Stimulated activated naive CD4-positive, alpha-beta T cell (primary cell): ENCODE results near the gene SOX5.
"Not testable (repeated sequence)": the region's sequence is repeated elsewhere in the genome, so short reads cannot be mapped to it uniquely, and the experiment has no call there.

Source experiments
- DNase-seq, 6 experiments: peaks; one replicate each; lab custom pipeline; 2025; lab: John Stamatoyannopoulos, UW

The SOX5 gene

DNA sequence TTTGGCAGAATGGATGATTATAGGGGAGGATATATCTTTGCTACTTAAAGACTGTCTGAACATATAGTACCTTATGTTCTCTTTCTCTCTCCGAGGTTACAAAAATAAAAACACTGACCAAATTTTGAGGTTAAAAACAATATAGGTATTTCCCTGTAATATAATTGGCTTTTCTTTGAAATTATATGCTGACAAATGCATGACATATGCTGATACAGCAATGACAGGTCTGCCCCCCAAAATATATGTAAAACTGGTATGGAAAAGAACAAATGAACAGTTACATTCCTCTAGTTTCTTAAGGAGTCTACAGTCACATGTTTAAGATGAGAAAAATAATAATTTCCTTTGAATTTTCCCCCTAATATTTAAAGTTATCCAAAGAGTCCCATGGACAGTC is 405.7 kb downstream of the SOX5 start:
- DNase-seq, result no peak

DNA sequence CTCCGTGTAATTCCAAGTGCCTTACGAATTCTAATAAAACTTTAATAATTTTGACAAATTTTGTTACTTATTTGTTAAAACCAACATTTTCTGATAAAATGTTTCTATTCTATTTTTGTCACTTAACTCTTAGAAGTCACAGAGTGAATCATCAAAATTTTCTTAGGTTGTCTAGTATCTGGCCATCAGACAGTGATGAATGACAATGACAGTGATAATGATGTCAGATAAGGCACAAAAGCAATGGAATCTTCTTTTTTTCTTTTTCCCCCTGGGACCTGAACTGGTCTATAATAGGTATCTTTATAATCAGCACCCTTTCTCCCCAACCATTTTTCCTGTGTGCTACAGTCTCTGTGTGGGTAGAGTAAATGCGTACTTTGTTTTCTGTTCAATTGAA is 407.3 kb downstream of the SOX5 start:
- DNase-seq, result no peak

DNA sequence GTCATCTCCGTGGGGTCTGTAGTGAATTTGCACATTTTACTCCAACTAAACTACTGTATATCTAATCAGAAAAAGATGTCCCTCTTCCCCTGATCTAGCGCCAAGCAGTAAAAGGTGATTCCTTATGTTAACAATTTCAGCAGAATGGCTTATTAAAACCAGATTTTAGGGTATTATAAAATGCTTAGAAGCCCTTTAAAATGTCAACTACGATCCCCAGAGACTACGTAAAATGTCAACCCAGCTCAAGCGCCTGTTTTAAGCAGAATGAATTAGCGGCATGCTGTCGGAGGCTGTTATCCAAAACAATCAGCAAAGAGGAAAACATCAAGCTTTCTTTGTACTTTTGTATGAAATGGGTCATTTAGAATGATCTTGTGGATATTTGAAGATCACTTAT is 408.9 kb downstream of the SOX5 start:
- no peak for DNase-seq

DNA sequence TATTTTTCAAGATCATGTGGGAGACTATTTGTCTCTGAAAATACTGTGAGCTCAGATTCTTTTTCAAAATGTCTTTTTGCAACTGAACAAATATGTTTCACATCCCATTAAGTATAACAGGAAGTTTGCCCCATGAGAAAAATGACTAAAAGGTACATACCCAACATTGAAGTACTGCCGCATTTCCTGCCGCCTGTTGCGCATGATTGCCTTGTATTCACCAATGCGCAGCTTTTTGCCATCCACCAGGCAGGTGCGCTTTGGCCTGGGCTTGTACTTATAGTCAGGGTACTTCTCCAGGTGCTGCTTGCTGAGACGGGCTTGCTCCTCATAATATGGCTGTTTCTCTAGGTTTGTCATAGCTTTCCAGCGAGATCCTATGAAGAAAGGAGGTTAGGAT is 413.2 kb downstream of the SOX5 start:
- DNase-seq, result no peak

- DNase-seq, result no peak
These were observed 414.0 kb downstream of the SOX5 start for GRCh38 chr12:23535441-23535840.

DNA sequence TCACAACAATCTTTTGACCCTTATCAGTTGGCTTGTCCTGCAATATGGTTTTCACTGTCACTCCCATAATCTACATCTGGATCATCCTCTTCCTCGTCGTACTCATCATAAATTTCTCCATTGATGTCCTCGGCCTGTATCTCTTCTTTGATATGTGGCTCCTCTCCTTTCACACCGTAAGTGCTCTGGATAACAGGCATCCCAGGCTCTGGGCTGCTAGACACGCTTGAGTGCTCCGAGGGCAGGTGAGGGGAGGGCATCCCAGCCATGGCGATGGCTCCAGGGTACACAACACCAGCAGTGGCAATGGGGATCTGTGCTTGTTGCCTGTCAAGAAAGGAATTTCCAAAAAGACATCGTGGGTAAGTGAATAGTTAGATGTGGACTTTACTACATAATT is 415.3 kb downstream of the SOX5 start:
- no peak for DNase-seq

GRCh38 chr12:23533699-23534098 is 415.8 kb downstream of the SOX5 start:
- no peak for DNase-seq

- DNase-seq, result no peak
These were observed 416.2 kb downstream of the SOX5 start for GRCh38 chr12:23533265-23533664.

DNA sequence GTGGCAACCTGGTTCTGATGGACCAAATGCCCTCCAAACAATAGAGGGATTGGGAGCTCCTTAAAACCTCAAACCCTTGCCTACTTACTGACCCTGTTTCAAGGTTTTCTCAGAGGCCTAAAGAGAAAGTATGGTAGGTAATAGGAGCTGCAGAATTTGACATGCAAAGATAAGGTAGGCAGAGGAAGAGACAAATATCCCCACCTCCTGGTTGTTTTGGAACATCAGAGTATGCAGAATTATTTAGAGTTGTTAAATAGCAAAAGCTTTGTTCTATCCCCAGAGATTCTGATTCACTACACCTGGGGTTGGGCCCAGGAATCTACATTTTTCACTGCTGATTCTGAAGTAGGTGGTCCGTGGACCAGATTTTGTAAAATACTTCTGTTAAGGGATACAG is 421.2 kb downstream of the SOX5 start:
- no peak for DNase-seq

GRCh38 chr12:23525450-23526072 is 423.9 kb downstream of the SOX5 start:
- DNase-seq, result no peak

DNA sequence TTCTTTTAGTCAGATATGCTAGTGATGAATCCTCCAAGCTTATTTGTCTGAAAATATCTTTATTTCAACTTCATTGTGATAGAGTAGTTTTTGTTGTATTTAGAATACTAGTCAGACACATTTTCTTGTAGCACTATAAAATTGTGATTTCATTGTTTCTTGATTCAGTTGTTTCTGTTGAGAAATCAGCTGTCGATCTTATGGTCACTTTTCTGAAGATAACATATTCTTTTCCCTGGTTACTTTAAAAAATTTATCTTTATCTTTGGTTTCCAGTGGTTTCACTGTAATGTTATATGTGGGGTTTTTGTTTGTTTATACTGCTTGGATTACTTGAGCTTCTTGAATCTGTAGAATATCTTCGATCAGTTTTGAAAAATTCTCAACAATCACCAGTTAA is 426.1 kb downstream of the SOX5 start:
- no peak for DNase-seq

DNA sequence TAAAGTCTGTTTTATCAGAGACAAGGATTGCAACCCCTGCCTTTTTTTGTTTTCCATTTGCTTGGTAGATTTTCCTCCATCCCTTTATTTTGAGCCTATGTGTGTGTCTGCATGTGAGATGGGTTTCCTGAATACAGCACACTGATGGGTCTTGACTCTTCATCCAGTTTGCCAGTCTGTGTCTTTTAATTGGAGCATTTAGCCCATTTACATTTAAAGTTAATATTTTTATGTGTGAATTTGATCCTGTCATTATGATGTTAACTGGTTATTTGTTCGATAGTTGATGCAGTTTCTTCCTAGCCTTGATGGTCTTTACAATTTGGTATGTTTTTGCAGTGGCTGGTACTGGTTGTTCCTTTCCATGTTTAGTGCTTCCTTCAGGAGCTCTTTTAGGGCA is 430.0 kb downstream of the SOX5 start:
- not testable (repeated sequence) for DNase-seq

DNA sequence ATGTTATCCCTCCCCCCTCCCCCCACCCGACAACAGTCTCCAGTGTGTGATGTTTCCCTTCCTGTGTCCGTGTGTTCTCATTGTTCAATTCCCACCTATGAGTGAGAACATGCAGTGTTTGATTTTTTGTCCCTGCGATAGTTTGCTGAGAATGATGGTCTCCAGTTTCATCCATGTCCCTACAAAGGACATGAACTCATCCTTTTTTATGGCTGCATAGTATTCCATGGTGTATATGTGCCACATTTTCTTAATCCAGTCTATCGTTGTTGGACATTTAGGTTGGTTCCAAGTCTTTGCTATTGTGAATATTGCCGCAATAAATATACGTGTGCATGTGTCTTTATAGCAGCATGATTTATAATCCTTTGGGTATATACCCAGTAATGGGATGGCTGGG is 433.7 kb downstream of the SOX5 start:
- not testable (repeated sequence) for DNase-seq

DNA sequence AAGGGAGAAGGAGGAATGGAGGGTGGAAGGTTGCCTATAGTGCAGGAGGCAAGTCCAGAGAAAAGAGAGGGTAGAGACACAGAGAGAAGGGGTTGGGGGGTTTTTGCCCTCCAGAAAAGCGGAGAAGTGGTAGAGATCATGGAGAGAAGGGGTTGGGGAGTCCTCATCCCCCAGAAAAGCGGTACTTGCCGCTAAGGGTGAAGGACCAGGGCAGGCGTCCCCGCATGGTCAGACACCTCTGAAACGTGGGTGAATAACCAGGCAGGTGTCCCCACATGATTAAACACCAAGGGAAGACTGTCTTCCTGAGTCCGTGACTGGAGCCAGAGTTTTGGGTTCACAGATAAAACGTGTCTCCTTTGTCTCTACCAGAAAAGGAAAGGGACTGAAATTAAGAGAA is 439.0 kb downstream of the SOX5 start:
- no peak for DNase-seq

DNA sequence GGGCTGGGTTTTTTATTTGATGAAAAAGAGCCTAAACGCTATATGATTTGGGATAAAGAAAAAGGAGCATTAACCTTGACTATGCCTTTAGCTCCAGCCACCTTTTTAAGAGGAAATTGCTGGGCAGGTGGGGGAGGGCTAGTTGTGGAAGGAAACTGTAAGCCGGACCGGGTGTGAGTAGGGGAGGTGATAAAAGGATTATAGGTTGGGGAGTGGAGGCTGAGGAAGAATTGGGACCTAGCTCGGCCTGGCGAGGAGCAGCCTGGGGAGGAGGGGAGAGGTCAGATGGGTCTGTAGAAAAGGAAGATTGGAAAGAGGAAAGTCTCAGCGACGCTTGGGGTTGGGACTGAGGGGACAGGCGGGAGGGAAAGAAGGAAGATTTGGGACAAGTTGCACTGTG is 439.6 kb downstream of the SOX5 start:
- DNase-seq, result not testable (repeated sequence)

DNA sequence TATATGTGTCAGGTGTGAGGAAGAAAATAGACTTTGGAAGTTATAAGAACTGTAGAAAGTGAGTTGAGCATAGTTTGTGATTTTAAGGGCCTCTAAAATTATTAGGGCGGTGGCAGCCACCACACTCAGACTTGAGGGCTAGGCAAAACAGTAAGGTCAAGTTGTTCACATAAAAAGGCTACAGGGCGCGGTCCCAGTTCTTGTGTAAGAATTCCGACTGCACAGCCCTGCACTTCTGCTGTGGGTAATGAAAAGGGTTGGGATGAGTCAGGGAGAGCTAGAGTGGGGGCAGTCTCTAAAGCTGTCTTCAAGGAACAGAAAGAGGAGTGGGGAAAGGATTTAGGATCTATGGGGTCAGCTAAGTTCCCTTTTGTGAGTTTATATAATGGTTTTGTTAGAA is 441.7 kb downstream of the SOX5 start:
- not testable (repeated sequence) for DNase-seq

DNA sequence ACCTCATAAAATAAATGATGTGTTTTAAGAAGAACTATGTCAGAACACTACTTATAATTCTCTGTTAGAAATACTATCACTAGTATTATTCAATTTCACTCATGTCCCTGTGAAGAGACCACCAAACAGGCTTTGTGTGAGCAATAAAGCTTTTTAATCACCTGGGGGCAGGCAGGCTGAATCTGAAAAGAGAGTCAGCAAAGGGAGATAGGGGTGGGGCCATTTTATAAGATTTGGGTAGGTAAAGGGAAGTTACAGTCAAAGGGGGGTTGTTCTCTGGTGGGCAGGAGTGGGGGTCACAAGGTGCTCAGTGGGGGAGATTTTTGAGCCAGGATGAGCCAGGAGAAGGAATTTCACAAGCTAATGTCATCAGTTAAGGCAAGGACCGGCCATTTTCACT is 443.7 kb downstream of the SOX5 start:
- DNase-seq, result not testable (repeated sequence)

- no peak for DNase-seq
These were observed 444.6 kb downstream of the SOX5 start for GRCh38 chr12:23504641-23505399.

GRCh38 chr12:23504043-23504442 is 445.4 kb downstream of the SOX5 start:
- no peak for DNase-seq

DNA sequence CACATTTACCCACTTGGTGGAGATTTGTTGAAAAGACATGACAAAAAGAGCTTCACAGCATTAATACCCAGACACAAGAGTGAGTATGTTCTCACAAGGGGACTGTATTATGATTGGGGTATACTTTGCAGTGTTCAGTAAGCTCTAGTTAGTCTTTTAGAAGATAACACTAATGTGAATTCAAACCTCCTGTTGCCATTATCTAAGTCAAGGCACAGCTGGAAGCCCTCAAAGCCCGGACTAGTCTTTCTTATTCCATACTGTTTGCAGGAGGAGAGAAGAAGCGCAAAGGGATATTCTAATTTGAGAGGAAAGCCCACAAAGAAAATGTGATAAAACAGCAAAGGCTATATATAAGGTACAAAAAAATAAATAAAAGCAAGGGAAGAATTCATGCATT is 445.9 kb downstream of the SOX5 start:
- no peak for DNase-seq

- no peak for DNase-seq
These were observed 447.2 kb downstream of the SOX5 start for GRCh38 chr12:23502259-23502658.

- no peak for DNase-seq
These were observed 454.0 kb downstream of the SOX5 start for GRCh38 chr12:23495472-23495871.

DNA sequence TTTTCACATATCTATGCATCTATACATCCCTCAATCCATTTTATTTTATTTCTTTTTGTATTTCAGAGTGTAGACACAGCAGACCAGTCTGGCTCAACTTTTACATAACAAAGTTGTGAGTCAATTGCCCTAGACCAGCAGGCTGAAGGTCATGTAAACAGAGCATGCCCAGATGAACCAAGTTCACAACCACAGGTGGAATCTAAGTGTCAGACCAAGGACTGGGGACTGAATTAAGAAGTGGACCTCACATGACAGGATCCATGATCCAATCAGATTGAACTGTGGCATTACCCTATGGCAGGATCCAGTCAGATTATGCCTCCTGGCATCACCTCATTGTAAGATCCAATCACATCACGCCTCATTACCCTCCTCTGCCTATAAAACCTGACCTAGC is 455.8 kb downstream of the SOX5 start:
- DNase-seq, result no peak

- not testable (repeated sequence) for DNase-seq
These were observed 458.4 kb downstream of the SOX5 start for GRCh38 chr12:23491029-23491428.
